HL-60 (cell line): ENCODE results near the gene OR4M1.
"Not testable (repeated sequence)": the region's sequence is repeated elsewhere in the genome, so short reads cannot be mapped to it uniquely, and the experiment has no call there.

Source experiments
- GABPA ChIP-seq: IDR thresholded peaks from 2 replicates; pipeline ENCODE4 v1.6.1; 2012; ENCODE audit warnings: low read depth
- POLR2AphosphoS5 ChIP-seq: IDR thresholded peaks from 2 replicates; pipeline ENCODE4 v1.6.1; 2012; ENCODE audit warnings: low read depth
- TF ChIP-seq, protein P1 (sequence below): IDR thresholded peaks from one replicate; pipeline ENCODE4 v1.5.1; 2011; ENCODE audit warnings: low read length, control low read depth, inconsistent platforms; ENCODE audit not compliant: insufficient read depth

DNA sequence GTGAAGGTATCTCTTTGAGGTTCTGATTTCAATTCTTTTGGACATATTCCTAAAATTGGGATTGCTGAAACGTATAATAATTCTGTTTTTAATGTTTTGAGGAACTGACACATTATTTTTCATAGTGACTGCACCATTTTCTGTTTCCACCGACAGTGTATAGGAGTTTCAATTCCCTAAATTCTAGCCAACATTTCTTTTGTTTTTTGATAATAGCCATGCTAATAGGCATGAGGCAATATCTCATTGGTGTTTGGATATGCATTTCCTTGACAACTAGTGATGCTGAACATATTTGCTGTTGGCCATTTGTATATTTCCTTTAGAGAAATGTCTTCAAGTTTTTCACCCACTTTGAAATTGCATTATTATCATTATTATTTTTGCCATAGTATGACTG lies 850 bp upstream of the OR4M1 start:
- TF ChIP-seq, protein P1, sequence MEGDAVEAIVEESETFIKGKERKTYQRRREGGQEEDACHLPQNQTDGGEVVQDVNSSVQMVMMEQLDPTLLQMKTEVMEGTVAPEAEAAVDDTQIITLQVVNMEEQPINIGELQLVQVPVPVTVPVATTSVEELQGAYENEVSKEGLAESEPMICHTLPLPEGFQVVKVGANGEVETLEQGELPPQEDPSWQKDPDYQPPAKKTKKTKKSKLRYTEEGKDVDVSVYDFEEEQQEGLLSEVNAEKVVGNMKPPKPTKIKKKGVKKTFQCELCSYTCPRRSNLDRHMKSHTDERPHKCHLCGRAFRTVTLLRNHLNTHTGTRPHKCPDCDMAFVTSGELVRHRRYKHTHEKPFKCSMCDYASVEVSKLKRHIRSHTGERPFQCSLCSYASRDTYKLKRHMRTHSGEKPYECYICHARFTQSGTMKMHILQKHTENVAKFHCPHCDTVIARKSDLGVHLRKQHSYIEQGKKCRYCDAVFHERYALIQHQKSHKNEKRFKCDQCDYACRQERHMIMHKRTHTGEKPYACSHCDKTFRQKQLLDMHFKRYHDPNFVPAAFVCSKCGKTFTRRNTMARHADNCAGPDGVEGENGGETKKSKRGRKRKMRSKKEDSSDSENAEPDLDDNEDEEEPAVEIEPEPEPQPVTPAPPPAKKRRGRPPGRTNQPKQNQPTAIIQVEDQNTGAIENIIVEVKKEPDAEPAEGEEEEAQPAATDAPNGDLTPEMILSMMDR, result not testable (repeated sequence)
- not testable (repeated sequence) for TF ChIP-seq GABPA, POLR2AphosphoS5
